ENCODE measurements around the gene RIOX2. TPM values are rescaled to one million over a fixed set of nuclear protein-coding genes. Genes with fewer than 3 reads are reported as not detected.

Gene RIOX2
- total and polyA plus RNA-seq, 2 donors (not counting 1 experiment from before 2014, with no cell fraction given): 18.5 to 23.6 TPM

DNA sequence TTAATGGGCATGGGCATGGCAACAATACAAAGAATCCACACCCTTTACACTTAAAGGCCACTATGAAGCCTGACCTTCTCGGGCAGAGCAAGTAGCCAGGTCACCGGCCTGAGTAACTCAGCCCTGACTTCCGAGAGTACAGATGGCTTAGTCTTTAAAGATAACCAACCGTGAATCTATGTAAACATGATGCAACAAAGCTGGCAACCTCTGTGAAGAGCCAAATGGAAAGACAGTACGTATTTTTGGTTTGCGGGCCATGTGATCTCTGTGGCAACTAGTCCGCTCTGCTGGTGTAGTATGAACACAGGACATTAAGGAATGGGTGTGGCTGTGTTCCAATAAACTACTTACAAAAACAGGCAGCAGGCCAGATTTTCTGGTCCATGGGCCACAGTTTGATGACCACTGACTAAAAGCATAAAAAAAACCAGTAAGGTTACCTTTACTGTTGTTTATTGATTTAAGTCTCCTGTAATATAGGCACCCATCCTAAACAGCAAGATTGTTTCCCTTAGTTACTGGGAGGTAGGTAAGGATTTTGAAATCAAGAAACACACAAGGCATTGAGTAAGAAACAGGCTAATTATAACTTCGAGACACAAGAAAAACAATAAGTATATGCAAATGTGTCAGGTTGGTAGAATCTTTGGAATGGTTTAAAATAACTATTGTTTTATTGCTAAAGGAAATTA is 14.5 kb downstream of the RIOX2 start:
- no peaks in the 10 kb centered on the region for H3K27me3 ChIP-seq (replicated peaks in 1 of 4; ENCODE audit: control extremely low read depth in 1 of 4, control insufficient read depth in 3 of 4, insufficient read depth in 4 of 4, low read length in 3 of 4)
- no peaks in the 10 kb centered on the region for H3K79me2 ChIP-seq (ENCODE audit: control insufficient read depth, insufficient read depth, low read length)
- intact Hi-C loops (cut with micrococcal nuclease): no loop called here
- no peaks in the 10 kb centered on the region for H3K9me3 ChIP-seq (ENCODE audit: control extremely low read depth in 1 of 3, control insufficient read depth in 2 of 3, insufficient read depth in 1 of 3, low read length in 2 of 3)
- peaks cover 1 to 63% of the 10 kb centered on the region in 2 experiments for H3K36me3 ChIP-seq (replicated peaks in 1 of 2; ENCODE audit: control extremely low read depth in 1 of 2, control insufficient read depth in 1 of 2, extremely low read depth in 1 of 2, insufficient read depth in 2 of 2, low read length in 1 of 2)
- Mint-ChIP-seq H3K27ac (no peak overlapping the region), H3K4me1 (peaks cover 17% of the 10 kb centered on the region), H3K27me3 (no peaks in the 10 kb centered on the region), H3K9me3 (ENCODE audit: insufficient read depth) (no peaks in the 10 kb centered on the region), H3K4me3 (no peak overlapping the region)
- no peak overlapping the region for H3K27ac ChIP-seq (ENCODE audit: low read length in 2 of 2)
- WGBS (ENCODE audit: insufficient coverage): 100% methylated on average over 5 of the region's 8 CpGs
- ChIA-PET CTCF (no interaction called here), POLR2A (no interaction called here)
- H3K4me1 ChIP-seq (ENCODE audit: control insufficient read depth in 2 of 2, insufficient read depth in 2 of 2, low read length in 2 of 2): peaks cover 8 to 9% of the 10 kb centered on the region in 2 donors
- peaks cover 2% of the 10 kb centered on the region for H4K20me1 ChIP-seq (ENCODE audit: control insufficient read depth, insufficient read depth, low read length, poor library complexity, severe bottlenecking)
- no peak overlapping the region for H2AFZ ChIP-seq (ENCODE audit: insufficient read depth, low read depth, low read length, poor library complexity, severe bottlenecking)
- H3K4me2 ChIP-seq (replicated peaks; ENCODE audit: low read depth, low read length, poor library complexity, severe bottlenecking): no peak overlapping the region
- no peak for TF ChIP-seq EZH2 (IDR thresholded peaks at IDR 0.05; ENCODE audit: borderline replicate concordance, insufficient read depth, low read depth, low read length, poor library complexity, severe bottlenecking)
- TF ChIP-seq, protein P1, sequence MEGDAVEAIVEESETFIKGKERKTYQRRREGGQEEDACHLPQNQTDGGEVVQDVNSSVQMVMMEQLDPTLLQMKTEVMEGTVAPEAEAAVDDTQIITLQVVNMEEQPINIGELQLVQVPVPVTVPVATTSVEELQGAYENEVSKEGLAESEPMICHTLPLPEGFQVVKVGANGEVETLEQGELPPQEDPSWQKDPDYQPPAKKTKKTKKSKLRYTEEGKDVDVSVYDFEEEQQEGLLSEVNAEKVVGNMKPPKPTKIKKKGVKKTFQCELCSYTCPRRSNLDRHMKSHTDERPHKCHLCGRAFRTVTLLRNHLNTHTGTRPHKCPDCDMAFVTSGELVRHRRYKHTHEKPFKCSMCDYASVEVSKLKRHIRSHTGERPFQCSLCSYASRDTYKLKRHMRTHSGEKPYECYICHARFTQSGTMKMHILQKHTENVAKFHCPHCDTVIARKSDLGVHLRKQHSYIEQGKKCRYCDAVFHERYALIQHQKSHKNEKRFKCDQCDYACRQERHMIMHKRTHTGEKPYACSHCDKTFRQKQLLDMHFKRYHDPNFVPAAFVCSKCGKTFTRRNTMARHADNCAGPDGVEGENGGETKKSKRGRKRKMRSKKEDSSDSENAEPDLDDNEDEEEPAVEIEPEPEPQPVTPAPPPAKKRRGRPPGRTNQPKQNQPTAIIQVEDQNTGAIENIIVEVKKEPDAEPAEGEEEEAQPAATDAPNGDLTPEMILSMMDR (IDR thresholded peaks at IDR 0.05): no peak
- ATAC-seq (ENCODE audit: low read depth) (no peak), DNase-seq (no peak)
- no peak overlapping the region for H3K9ac ChIP-seq (ENCODE audit: low read length)
- H3K4me3 ChIP-seq (ENCODE audit: control extremely low read depth in 1 of 5, extremely low read depth in 1 of 5, insufficient read depth in 1 of 5, low read depth in 2 of 5, low read length in 4 of 5): no peak overlapping the region

DNA sequence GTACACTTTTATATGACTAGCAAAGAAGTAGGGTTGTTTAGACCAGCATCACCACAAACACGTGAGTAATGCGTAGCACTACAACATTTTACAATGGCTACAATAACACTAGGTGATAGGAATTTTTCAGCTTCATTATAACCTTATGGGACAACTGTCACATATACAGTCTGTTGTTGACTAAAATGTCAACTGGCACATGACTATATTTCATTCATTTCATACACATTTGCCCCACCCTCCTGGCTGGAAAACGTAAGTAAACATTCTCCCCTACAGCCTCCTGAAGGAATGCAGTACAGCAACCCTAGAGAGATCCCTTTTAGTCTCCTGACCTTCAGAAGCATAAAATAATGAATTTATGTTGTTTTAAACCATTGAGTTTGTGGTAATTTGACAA is 16.2 kb downstream of the RIOX2 start:
- Histone ChIP-seq H3K79me2 (ENCODE audit: control insufficient read depth, insufficient read depth, low read length) (no peaks in the 10 kb centered on the region), H3K27ac (ENCODE audit: low read length in 2 of 2) (no peak overlapping the region), H2AFZ (ENCODE audit: insufficient read depth, low read depth, low read length, poor library complexity, severe bottlenecking) (no peak overlapping the region), H3K27me3 (replicated peaks in 1 of 4; ENCODE audit: control extremely low read depth in 1 of 4, control insufficient read depth in 3 of 4, insufficient read depth in 4 of 4, low read length in 3 of 4) (no peaks in the 10 kb centered on the region), H3K9me3 (ENCODE audit: control extremely low read depth in 1 of 3, control insufficient read depth in 2 of 3, insufficient read depth in 1 of 3, low read length in 2 of 3) (no peaks in the 10 kb centered on the region), H3K4me1 (ENCODE audit: control insufficient read depth in 2 of 2, insufficient read depth in 2 of 2, low read length in 2 of 2) (peaks cover 8 to 9% of the 10 kb centered on the region in 2 donors), H3K4me2 (replicated peaks; ENCODE audit: low read depth, low read length, poor library complexity, severe bottlenecking) (no peak overlapping the region), H3K9ac (ENCODE audit: low read length) (no peak overlapping the region), H3K36me3 (replicated peaks in 1 of 2; ENCODE audit: control extremely low read depth in 1 of 2, control insufficient read depth in 1 of 2, extremely low read depth in 1 of 2, insufficient read depth in 2 of 2, low read length in 1 of 2) (peaks cover 1 to 69% of the 10 kb centered on the region in 2 experiments), H4K20me1 (ENCODE audit: control insufficient read depth, insufficient read depth, low read length, poor library complexity, severe bottlenecking) (no peaks in the 10 kb centered on the region), H3K4me3 (ENCODE audit: control extremely low read depth in 1 of 5, extremely low read depth in 1 of 5, insufficient read depth in 1 of 5, low read depth in 2 of 5, low read length in 4 of 5) (no peak overlapping the region)
- Mint-ChIP-seq H3K27me3 (no peaks in the 10 kb centered on the region), H3K27ac (no peak overlapping the region), H3K4me3 (no peak overlapping the region), H3K9me3 (ENCODE audit: insufficient read depth) (no peaks in the 10 kb centered on the region), H3K4me1 (peaks cover 12% of the 10 kb centered on the region)
- no peak for TF ChIP-seq EZH2 (IDR thresholded peaks at IDR 0.05; ENCODE audit: borderline replicate concordance, insufficient read depth, low read depth, low read length, poor library complexity, severe bottlenecking)
- TF ChIP-seq, protein P1 (IDR thresholded peaks at IDR 0.05): no peak
- POLR2A ChIA-PET: no interaction called here
- CTCF ChIA-PET: no interaction called here
- ATAC-seq (ENCODE audit: low read depth): no peak
- no CpG with 5 or more reads among the region's 3 CpGs for whole genome bisulfite sequencing (ENCODE audit: insufficient coverage)
- intact Hi-C loops (cut with micrococcal nuclease): no loop called here
- DNase-seq: no peak

Data from B cell (primary cell).